ENCODE data around the gene LNP1. TPM values are rescaled to one million over a fixed set of nuclear protein-coding genes. Genes with fewer than 3 reads are reported as not detected.
A peak's percentile ranks its signal among the peaks of the same experiment; 100 is the strongest.

Gene LNP1
- total and polyA plus RNA-seq, 9 of the 15 experiments (the other 6 are each of a cell fraction or from before 2014, with no cell fraction given): 1.9 to 5.2 (median 4.5) TPM

DNA sequence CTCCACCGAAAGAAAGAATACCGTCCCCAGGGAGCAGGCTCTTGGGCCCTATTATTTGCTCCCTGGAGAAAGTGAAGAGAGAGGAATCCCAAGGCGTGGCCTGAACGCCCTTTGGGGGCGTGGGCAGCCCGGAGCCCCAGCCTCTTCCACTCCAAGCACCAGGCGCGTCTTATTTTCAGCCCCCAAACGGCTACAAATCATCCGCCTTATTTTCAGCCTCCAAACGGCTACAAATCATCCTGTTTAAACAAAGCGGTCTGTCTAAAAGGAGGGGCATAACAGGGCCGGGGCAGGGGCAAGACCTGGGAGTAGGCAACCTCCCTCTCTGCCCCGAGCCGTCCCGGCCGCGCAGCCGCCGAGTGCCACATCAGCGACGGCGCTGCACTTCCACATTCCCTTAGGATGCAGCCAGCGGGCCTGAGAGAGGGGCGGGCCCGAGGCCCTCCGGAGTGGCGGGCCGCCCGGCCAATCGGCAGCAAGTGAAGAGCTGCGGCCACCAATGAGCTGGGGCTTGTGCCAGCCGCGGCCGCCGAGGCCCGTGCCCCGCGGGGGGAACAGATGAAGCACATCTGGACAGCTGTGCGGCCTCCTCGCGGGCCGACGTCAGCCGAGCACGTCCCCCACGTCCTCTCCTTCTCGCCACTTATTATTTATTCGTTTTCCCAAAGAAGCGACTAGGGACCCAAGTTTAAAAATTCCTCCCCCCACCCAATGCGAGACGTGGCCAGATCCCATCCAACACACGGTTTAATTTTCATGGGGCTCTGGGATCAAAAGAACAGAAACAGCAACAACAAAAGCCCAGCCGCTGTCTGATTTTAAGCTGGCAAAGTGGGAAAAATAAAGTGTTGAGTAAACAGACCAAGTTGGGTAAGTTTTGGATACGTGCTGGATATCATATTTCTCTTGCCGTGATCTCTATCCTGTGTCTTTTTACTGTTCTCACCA, 91.0 kb downstream of the LNP1 start, which contains the start of gene TMEM45A (continued):
- TF ChIP-seq, protein P1, sequence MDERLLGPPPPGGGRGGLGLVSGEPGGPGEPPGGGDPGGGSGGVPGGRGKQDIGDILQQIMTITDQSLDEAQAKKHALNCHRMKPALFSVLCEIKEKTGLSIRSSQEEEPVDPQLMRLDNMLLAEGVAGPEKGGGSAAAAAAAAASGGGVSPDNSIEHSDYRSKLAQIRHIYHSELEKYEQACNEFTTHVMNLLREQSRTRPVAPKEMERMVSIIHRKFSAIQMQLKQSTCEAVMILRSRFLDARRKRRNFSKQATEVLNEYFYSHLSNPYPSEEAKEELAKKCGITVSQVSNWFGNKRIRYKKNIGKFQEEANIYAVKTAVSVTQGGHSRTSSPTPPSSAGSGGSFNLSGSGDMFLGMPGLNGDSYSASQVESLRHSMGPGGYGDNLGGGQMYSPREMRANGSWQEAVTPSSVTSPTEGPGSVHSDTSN (CRISPR knock-in tag; IDR thresholded peaks at IDR 0.05; ENCODE audit: low read depth): peak; percentile 98
- TF ChIP-seq, protein P1 (tag; conservative IDR thresholded peaks at IDR 0.05; ENCODE audit: low read depth): peak; percentile 96
- TF ChIP-seq, protein P2, sequence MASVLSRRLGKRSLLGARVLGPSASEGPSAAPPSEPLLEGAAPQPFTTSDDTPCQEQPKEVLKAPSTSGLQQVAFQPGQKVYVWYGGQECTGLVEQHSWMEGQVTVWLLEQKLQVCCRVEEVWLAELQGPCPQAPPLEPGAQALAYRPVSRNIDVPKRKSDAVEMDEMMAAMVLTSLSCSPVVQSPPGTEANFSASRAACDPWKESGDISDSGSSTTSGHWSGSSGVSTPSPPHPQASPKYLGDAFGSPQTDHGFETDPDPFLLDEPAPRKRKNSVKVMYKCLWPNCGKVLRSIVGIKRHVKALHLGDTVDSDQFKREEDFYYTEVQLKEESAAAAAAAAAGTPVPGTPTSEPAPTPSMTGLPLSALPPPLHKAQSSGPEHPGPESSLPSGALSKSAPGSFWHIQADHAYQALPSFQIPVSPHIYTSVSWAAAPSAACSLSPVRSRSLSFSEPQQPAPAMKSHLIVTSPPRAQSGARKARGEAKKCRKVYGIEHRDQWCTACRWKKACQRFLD (CRISPR knock-in tag; IDR thresholded peaks at IDR 0.05): no peak
- TF ChIP-seq BHLHE40 (IDR thresholded peaks at IDR 0.05; ENCODE audit: low read length) (peak; percentile 85), EP400 (IDR thresholded peaks at IDR 0.05) (peak; percentile 45), MAZ (CRISPR knock-in tag; conservative IDR thresholded peaks at IDR 0.05 in 1 of 2, IDR thresholded peaks at IDR 0.05 in 1 of 2) (peak; percentile 27 to 61; a peak in 1 of 4 replicates), ZNF444 (CRISPR knock-in tag; IDR thresholded peaks at IDR 0.05) (no peak), MTA3 (IDR thresholded peaks at IDR 0.05; ENCODE audit: borderline replicate concordance) (peak; percentile 76; the same call in 1 of the 2 replicates), HOXB6 (CRISPR knock-in tag; IDR thresholded peaks at IDR 0.05; ENCODE audit: borderline replicate concordance) (no peak), ZNF436 (CRISPR knock-in tag; IDR thresholded peaks at IDR 0.05) (no peak), MCM5 (IDR thresholded peaks at IDR 0.05; ENCODE audit: low read depth) (no peak), ZFX (CRISPR knock-in tag; IDR thresholded peaks at IDR 0.05) (peak; percentile 48; the same call in 1 of the 2 replicates), TEAD1 (CRISPR knock-in tag; IDR thresholded peaks at IDR 0.05) (0 out of 4 replicates have a peak, but pooled peaks of 1 of the 2 experiments have one; percentile 49), TFAM (CRISPR knock-in tag; conservative IDR thresholded peaks at IDR 0.05) (no peak)
- TF ChIP-seq, protein P3, sequence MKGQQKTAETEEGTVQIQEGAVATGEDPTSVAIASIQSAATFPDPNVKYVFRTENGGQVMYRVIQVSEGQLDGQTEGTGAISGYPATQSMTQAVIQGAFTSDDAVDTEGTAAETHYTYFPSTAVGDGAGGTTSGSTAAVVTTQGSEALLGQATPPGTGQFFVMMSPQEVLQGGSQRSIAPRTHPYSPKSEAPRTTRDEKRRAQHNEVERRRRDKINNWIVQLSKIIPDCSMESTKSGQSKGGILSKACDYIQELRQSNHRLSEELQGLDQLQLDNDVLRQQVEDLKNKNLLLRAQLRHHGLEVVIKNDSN (CRISPR knock-in tag; IDR thresholded peaks at IDR 0.05): no peak
- TF ChIP-seq, protein P4, sequence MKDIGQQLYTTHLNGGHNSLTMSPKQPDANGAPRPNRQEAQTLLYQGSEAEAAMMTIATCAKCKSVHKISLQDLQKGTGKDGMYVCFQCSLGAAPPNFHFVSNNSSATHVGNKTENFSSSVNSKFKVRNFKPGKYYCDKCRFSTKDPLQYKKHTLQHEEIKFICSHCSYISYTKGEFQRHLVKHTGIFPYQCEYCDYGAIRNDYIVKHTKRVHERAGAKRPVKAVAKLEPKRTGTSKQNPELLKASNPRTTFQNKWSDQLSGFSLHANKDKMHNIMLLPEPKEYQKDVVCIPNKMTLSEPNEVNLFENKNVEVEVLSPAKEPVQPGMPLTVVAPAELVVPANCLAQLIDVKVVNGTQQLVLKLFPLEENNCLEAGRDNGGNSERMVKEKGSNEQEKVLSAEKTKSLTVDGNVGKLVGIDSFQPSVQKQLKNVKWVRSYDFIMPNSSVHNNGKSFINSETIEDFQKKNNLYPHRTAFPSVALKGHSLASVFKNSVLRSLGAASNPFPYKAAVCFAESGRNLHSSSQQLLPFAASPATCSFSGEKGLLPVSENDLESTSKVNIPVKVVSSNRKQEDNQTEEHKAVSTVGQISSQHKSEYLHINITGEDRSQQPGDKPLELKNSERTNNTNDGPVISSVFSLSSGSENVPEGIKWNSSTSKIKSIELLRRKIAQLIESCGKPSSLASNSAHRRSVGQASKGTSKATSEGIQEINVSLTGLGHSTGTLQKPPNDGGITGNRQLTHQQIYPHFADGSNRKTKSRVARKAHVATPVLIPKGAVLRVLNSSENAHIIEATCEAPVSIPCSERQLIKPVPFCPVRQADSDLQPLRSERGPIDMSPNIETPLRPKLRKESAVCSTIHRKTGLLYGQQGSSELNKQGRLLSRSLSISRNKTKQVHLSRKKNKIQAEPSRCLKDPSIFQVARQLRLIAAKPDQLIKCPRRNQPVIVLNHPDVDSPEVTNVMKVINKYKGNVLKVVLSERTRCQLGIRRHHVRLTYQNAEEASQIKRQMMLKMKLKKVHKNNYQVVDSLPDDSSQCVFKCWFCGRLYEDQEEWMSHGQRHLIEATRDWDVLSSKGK (CRISPR knock-in tag; IDR thresholded peaks at IDR 0.05): no peak
- TF ChIP-seq, protein P5, sequence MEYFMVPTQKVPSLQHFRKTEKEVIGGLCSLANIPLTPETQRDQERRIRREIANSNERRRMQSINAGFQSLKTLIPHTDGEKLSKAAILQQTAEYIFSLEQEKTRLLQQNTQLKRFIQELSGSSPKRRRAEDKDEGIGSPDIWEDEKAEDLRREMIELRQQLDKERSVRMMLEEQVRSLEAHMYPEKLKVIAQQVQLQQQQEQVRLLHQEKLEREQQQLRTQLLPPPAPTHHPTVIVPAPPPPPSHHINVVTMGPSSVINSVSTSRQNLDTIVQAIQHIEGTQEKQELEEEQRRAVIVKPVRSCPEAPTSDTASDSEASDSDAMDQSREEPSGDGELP (CRISPR knock-in tag; IDR thresholded peaks at IDR 0.05; ENCODE audit: borderline replicate concordance): peak; percentile 89

Data from K562 (cell line).